RWPE2 (cell line): ENCODE results near the gene SPEF2.

Source experiments
- ATAC-seq: fragments of 200-7000 bp; cut with Tn5 transposase; 3 replicates; pipeline ENCODE4 v1.9.1; 2021; ENCODE audit warnings: low read depth
- DNase-seq: peaks from one replicate; pipeline ENCODE4 v3.0.0-alpha.2; 2020; ENCODE audit warnings: low spot score
- H3K27ac ChIP-seq: fragments of 450-650 bp; 2 replicates; pipeline ENCODE4 v1.5.1; 2017; ENCODE audit warnings: mild to moderate bottlenecking; ENCODE audit not compliant: poor library complexity, severe bottlenecking
- H3K27me3 ChIP-seq: fragments of 250-450 bp; sonication (Bioruptor Pico); 2 replicates; pipeline ENCODE4 v1.5.1; 2021; ENCODE audit warnings: mild to moderate bottlenecking, moderate library complexity; ENCODE audit not compliant: insufficient read depth, poor library complexity, severe bottlenecking
- H3K36me3 ChIP-seq: fragments of 250-450 bp; sonication (Bioruptor Pico); 2 replicates; pipeline ENCODE4 v1.5.1; 2020; ENCODE audit warnings: low read depth, mild to moderate bottlenecking, moderate library complexity
- H3K4me1 ChIP-seq: fragments of 250-450 bp; sonication (Bioruptor Pico); 2 replicates; pipeline ENCODE4 v1.5.1; 2021; ENCODE audit warnings: mild to moderate bottlenecking, moderate library complexity; ENCODE audit not compliant: insufficient read depth, poor library complexity, severe bottlenecking
- H3K4me3 ChIP-seq: fragments of 250-450 bp; sonication (Bioruptor Pico); 2 replicates; pipeline ENCODE4 v1.5.1; 2021; ENCODE audit warnings: mild to moderate bottlenecking, moderate library complexity; ENCODE audit not compliant: severe bottlenecking
- H3K9me3 ChIP-seq: fragments of 250-450 bp; sonication (Bioruptor Pico); 2 replicates; pipeline ENCODE4 v1.5.1; 2021; ENCODE audit warnings: mild to moderate bottlenecking, moderate library complexity; ENCODE audit not compliant: severe bottlenecking
- CTCF ChIP-seq: fragments of 450-650 bp; IDR thresholded peaks from one replicate; pipeline ENCODE4 v1.5.1; 2017; ENCODE audit warnings: mild to moderate bottlenecking, moderate library complexity; ENCODE audit not compliant: poor library complexity, severe bottlenecking

SPEF2 gene

GRCh38 chr5:35830587-35830986 lies 212.9 kb downstream of the SPEF2 start:
- Histone ChIP-seq H3K27me3 (no peaks in the 10 kb centered on the region), H3K4me1 (no peaks in the 10 kb centered on the region), H3K36me3 (no peaks in the 10 kb centered on the region), H3K27ac (no peak overlapping the region), H3K9me3 (no peaks in the 10 kb centered on the region), H3K4me3 (no peak overlapping the region)
- ATAC-seq (no peak), DNase-seq (no peak)
- TF ChIP-seq CTCF: no peak

- H3K27me3 ChIP-seq: no peaks in the 10 kb centered on the region
- H3K9me3 ChIP-seq: no peaks in the 10 kb centered on the region
- no peak for DNase-seq
- H3K27ac ChIP-seq: no peak overlapping the region
- ATAC-seq: no peak
- TF ChIP-seq CTCF: no peak
- H3K4me1 ChIP-seq: no peaks in the 10 kb centered on the region
- H3K36me3 ChIP-seq: no peaks in the 10 kb centered on the region
- no peak overlapping the region for H3K4me3 ChIP-seq
These were observed 215.1 kb downstream of the SPEF2 start for GRCh38 chr5:35832762-35833161.

- H3K36me3 ChIP-seq: no peaks in the 10 kb centered on the region
- no peak for ATAC-seq
- H3K27me3 ChIP-seq: no peaks in the 10 kb centered on the region
- DNase-seq: no peak
- H3K4me3 ChIP-seq: no peak overlapping the region
- no peak overlapping the region for H3K27ac ChIP-seq
- no peaks in the 10 kb centered on the region for H3K9me3 ChIP-seq
- no peaks in the 10 kb centered on the region for H3K4me1 ChIP-seq
- no peak for TF ChIP-seq CTCF
These were observed 215.6 kb downstream of the SPEF2 start for GRCh38 chr5:35833224-35833623.

GRCh38 chr5:35835796-35836742 lies 218.4 kb downstream of the SPEF2 start:
- no peak for DNase-seq
- TF ChIP-seq CTCF: no peak
- no peak for ATAC-seq
- Histone ChIP-seq H3K4me1 (peaks cover 3% of the 10 kb centered on the region), H3K9me3 (no peaks in the 10 kb centered on the region), H3K27me3 (no peaks in the 10 kb centered on the region), H3K4me3 (no peak overlapping the region), H3K27ac (no peak overlapping the region), H3K36me3 (no peaks in the 10 kb centered on the region)
